Measurements from ENCODE around the gene RAD18. TPM values are rescaled to one million over a fixed set of nuclear protein-coding genes. Genes with fewer than 3 reads are reported as not detected.

Gene RAD18
- total RNA-seq, 4 donors from 2014 or later = 8.6 to 11.9 (median 9.7) TPM

DNA sequence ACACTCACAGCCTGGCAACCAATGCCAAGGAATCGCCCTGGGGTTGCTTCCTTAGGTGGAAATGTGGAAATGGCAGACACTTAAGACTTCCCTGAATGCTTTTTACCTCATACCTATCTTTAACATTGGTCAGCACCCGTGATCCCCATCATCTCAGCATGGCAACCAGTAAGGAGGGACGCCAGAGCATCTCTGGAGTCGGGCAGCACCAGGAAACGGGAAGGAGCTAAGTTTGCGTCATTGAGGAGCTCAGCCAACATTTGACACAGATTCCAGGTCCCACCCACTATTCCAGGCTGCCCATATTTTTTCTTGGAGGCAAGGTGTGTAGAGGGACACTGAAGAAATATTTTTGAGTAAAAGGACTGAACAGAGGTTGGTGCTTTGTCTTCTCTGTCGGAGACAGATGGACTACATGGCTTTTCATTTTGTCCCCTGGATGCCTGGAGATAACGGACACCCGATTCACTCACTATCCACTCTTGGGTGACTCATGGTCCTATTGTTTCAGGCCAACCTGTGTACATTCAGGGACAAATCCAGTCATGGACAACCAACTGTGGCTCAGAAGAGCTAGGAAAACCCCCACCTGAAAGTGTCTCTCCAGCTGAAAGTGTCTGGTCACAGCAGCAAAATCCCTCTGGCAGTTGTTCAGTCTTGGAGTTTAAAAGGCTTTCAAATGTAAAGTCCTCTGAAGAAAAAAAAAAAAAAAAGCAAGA lies 123.5 kb downstream of the RAD18 start:
- Histone ChIP-seq H3K4me3 (no peak overlapping the region), H3K36me3 (no peaks in the 10 kb centered on the region), H3K9me3 (no peaks in the 10 kb centered on the region), H3K27ac (no peak overlapping the region), H3K27me3 (no peaks in the 10 kb centered on the region), H3K4me1 (no peaks in the 10 kb centered on the region)
- 76 to 90% methylated on average over 4 to 9 of the region's 9 CpGs for WGBS, 2 donors (ENCODE audit: low coverage in 1 of 2)
- DNase-seq = no peak
- in situ Hi-C loops (cut with MboI; ENCODE audit: low pct_ligation_motif_present in 1 of 4, low pct_unique_long_range_greater_than_20kb in 1 of 4, low sequenced_read_pairs in 3 of 4) (no loop called here), intact Hi-C loops (cut with DNase I; ENCODE audit: low total_unique reads) (no loop called here)
- no peak for TF ChIP-seq POLR2A (IDR thresholded peaks at IDR 0.05)
- no peak for TF ChIP-seq POLR2AphosphoS5 (IDR thresholded peaks at IDR 0.05)
- TF ChIP-seq EP300 (IDR thresholded peaks at IDR 0.05; ENCODE audit: low read depth) = no peak

DNA sequence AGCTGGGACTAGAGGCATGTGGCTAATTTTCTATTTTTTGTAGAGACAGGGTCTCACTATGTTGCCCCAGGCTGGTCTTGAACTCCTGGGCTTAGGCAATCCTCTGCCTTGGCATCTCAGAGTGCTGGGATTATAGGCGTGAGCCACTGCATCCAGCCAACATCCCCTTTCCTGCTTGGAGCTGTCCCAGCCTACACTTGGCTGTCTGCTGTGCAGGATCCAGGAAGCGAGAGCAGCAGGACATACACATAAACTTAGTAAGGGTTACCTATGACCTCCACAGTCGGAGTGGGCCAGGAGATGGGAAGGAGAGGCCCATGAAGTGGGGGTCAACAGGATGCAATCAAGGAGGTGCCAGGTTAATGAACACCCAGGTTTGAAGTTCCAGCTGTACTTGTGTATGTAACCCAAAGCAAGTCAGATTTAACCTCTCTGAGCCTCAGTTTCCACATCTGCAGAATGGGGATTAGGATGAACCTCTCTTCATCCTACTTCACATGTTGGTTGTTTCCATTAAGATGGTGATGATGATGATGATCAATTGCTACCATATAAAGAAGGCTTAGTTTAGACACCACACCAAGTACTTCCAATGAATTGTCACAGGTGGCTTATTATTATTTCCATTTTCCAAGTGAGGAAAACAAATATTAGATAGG lies 124.4 kb downstream of the RAD18 start:
- H3K36me3 ChIP-seq = no peaks in the 10 kb centered on the region
- in situ Hi-C loops (cut with MboI; ENCODE audit: low pct_ligation_motif_present in 1 of 4, low pct_unique_long_range_greater_than_20kb in 1 of 4, low sequenced_read_pairs in 3 of 4) (no loop called here), intact Hi-C loops (cut with DNase I; ENCODE audit: low total_unique reads) (no loop called here)
- no peak overlapping the region for H3K27ac ChIP-seq
- no peaks in the 10 kb centered on the region for H3K9me3 ChIP-seq
- TF ChIP-seq POLR2A (IDR thresholded peaks at IDR 0.05) = no peak
- no peak for TF ChIP-seq POLR2AphosphoS5 (IDR thresholded peaks at IDR 0.05)
- TF ChIP-seq, protein P1, sequence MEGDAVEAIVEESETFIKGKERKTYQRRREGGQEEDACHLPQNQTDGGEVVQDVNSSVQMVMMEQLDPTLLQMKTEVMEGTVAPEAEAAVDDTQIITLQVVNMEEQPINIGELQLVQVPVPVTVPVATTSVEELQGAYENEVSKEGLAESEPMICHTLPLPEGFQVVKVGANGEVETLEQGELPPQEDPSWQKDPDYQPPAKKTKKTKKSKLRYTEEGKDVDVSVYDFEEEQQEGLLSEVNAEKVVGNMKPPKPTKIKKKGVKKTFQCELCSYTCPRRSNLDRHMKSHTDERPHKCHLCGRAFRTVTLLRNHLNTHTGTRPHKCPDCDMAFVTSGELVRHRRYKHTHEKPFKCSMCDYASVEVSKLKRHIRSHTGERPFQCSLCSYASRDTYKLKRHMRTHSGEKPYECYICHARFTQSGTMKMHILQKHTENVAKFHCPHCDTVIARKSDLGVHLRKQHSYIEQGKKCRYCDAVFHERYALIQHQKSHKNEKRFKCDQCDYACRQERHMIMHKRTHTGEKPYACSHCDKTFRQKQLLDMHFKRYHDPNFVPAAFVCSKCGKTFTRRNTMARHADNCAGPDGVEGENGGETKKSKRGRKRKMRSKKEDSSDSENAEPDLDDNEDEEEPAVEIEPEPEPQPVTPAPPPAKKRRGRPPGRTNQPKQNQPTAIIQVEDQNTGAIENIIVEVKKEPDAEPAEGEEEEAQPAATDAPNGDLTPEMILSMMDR (IDR thresholded peaks at IDR 0.05) = no peak
- TF ChIP-seq EP300 (IDR thresholded peaks at IDR 0.05; ENCODE audit: low read depth) = no peak
- no peaks in the 10 kb centered on the region for H3K4me1 ChIP-seq
- WGBS, 2 donors (ENCODE audit: low coverage in 1 of 2) = 85% methylated on average over 3 of the region's 3 CpGs; no CpG with 5 or more reads in 1 of the 2 donors
- no peaks in the 10 kb centered on the region for H3K27me3 ChIP-seq
- H3K4me3 ChIP-seq = no peak overlapping the region
- DNase-seq = no peak

DNA sequence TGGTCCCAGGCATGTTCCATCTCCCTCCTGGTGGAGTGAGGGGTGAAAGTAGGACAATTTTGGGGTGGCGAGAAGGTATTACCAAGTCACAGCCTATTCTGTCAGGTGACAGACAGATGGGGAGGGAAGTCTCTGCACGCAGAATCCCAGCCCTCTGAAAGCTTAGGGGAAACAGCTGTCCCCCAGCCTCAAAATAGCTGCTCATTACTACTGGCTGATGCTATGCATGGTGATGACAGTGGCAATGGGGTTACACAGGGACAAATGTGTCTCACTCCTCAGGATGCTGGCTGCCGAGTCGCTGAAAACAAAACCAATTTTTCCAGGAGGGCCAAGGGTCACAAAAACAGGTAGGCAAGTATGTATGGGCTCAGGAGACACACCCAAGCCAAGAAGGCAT lies 125.0 kb downstream of the RAD18 start:
- Histone ChIP-seq H3K4me3 (no peak overlapping the region), H3K27me3 (no peaks in the 10 kb centered on the region), H3K9me3 (no peaks in the 10 kb centered on the region), H3K4me1 (no peaks in the 10 kb centered on the region), H3K27ac (no peak overlapping the region), H3K36me3 (no peaks in the 10 kb centered on the region)
- TF ChIP-seq POLR2A (IDR thresholded peaks at IDR 0.05) (no peak), EP300 (IDR thresholded peaks at IDR 0.05; ENCODE audit: low read depth) (no peak), POLR2AphosphoS5 (IDR thresholded peaks at IDR 0.05) (no peak)
- TF ChIP-seq, protein P1 (IDR thresholded peaks at IDR 0.05) = no peak
- DNase-seq = no peak
- WGBS, 2 donors (ENCODE audit: low coverage in 1 of 2) = 78 to 100% methylated on average over 1 to 4 of the region's 4 CpGs
- in situ Hi-C loops (cut with MboI; ENCODE audit: low pct_ligation_motif_present in 1 of 4, low pct_unique_long_range_greater_than_20kb in 1 of 4, low sequenced_read_pairs in 3 of 4) = no loop called here
- intact Hi-C loops (cut with DNase I; ENCODE audit: low total_unique reads) = no loop called here

- in situ Hi-C loops (cut with MboI; ENCODE audit: low pct_ligation_motif_present in 1 of 4, low pct_unique_long_range_greater_than_20kb in 1 of 4, low sequenced_read_pairs in 3 of 4) = no loop called here
- WGBS, 2 donors (ENCODE audit: low coverage in 1 of 2) = 76 to 78% methylated on average over 3 of the region's 3 CpGs
- intact Hi-C loops (cut with DNase I; ENCODE audit: low total_unique reads) = no loop called here
These were observed 126.1 kb downstream of the RAD18 start for GRCh38 chr3:8837162-8837561.

More at GRCh38 chr3:8837162-8837561, 126.1 kb downstream of the RAD18 start:
- no peak for DNase-seq
- no peaks in the 10 kb centered on the region for H3K4me1 ChIP-seq
- H3K27me3 ChIP-seq = no peaks in the 10 kb centered on the region
- no peaks in the 10 kb centered on the region for H3K36me3 ChIP-seq
- no peak overlapping the region for H3K27ac ChIP-seq
- TF ChIP-seq EP300 (IDR thresholded peaks at IDR 0.05; ENCODE audit: low read depth) = no peak
- TF ChIP-seq, protein P1 (IDR thresholded peaks at IDR 0.05) = no peak
- TF ChIP-seq POLR2A (IDR thresholded peaks at IDR 0.05) = no peak
- TF ChIP-seq POLR2AphosphoS5 (IDR thresholded peaks at IDR 0.05) = no peak
- no peaks in the 10 kb centered on the region for H3K9me3 ChIP-seq
- no peak overlapping the region for H3K4me3 ChIP-seq

Measured in transverse colon (tissue), 4 donors.